ENCODE results near the gene MIS18A. TPM values are rescaled to one million over a fixed set of nuclear protein-coding genes. Genes with fewer than 3 reads are reported as not detected.

MIS18A gene
- total RNA-seq, 3 donors from 2014 or later (not counting 1 experiment from before 2014, with no cell fraction given), result 4.2 to 7.9 (median 5.2) TPM

DNA sequence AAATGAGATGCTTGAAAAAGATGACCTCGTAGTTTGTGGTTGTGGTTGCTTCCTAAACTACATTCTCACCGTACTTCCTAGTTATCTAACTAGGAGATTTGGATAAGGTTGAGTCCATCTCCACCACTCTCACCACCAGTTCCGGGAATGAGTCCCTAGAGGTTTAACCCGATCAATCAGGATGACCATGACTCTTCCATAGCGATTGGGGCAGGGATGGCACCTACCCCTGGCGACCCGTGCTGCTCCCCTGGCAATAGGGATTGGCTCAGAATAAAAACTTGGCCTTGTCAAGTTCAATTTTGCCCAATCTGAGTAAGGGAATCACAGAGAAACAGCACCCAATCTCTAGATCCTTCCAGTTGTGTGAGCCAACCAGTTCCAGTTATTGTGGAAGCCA is 2.7 kb upstream of the MIS18A start:
- intact Hi-C loops (cut with micrococcal nuclease), result no loop called here
- Histone ChIP-seq H3K36me3 (ENCODE audit: control insufficient read depth, insufficient read depth, low read length) (no peaks in the 10 kb centered on the region), H3K4me3 (ENCODE audit: low read length) (no peak overlapping the region), H3K4me1 (ENCODE audit: control insufficient read depth, insufficient read depth, low read length) (peaks cover 15% of the 10 kb centered on the region), H3K27me3 (ENCODE audit: control insufficient read depth, insufficient read depth, low read length) (no peaks in the 10 kb centered on the region), H3K27ac (ENCODE audit: low read length) (no peak overlapping the region), H3K9me3 (ENCODE audit: control insufficient read depth, insufficient read depth, low read length) (no peaks in the 10 kb centered on the region)
- ATAC-seq, result no peak
- Mint-ChIP-seq H3K27me3 (ENCODE audit: low read depth in 2 of 2) (no peaks in the 10 kb centered on the region), H3K36me3 (no peaks in the 10 kb centered on the region), H3K4me3 (no peak overlapping the region), H3K27ac (no peak overlapping the region), H3K9me3 (no peaks in the 10 kb centered on the region), H3K4me1 (peaks cover 21 to 28% of the 10 kb centered on the region in 2 donors)
- 98% methylated on average over 5 of the region's 7 CpGs for WGBS (ENCODE audit: insufficient coverage)
- TF ChIP-seq, protein P1, sequence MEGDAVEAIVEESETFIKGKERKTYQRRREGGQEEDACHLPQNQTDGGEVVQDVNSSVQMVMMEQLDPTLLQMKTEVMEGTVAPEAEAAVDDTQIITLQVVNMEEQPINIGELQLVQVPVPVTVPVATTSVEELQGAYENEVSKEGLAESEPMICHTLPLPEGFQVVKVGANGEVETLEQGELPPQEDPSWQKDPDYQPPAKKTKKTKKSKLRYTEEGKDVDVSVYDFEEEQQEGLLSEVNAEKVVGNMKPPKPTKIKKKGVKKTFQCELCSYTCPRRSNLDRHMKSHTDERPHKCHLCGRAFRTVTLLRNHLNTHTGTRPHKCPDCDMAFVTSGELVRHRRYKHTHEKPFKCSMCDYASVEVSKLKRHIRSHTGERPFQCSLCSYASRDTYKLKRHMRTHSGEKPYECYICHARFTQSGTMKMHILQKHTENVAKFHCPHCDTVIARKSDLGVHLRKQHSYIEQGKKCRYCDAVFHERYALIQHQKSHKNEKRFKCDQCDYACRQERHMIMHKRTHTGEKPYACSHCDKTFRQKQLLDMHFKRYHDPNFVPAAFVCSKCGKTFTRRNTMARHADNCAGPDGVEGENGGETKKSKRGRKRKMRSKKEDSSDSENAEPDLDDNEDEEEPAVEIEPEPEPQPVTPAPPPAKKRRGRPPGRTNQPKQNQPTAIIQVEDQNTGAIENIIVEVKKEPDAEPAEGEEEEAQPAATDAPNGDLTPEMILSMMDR (IDR thresholded peaks at IDR 0.05), result no peak
- DNase-seq, result no peak

DNA sequence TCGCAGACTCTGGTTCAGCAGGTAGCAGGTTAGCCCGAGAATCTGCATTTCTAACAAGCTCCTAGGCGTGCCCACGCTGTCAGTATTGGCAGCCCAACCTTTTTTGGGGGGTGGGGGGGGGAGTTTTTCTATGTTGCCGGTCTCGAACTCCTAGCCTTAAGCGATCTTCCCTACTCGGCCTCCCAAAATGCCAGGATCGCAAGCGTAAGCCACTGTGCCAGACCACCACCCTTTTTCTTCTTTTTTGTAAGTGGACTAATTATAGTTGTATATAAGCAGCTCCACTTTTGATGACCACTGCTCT is 480 bp upstream of the MIS18A start:
- no peaks in the 10 kb centered on the region for H3K9me3 ChIP-seq (ENCODE audit: control insufficient read depth, insufficient read depth, low read length)
- DNase-seq (no peak), ATAC-seq (no peak)
- 4% methylated on average over 4 of the region's 10 CpGs for WGBS (ENCODE audit: insufficient coverage)
- H3K4me3 ChIP-seq (ENCODE audit: low read length), result peak overlapping the region; percentile 66
- Mint-ChIP-seq H3K36me3 (no peaks in the 10 kb centered on the region), H3K4me1 (peaks cover 21 to 28% of the 10 kb centered on the region in 2 donors), H3K27ac (peak overlapping the region; percentile 93 to 96), H3K27me3 (ENCODE audit: low read depth in 2 of 2) (no peaks in the 10 kb centered on the region), H3K4me3 (peak overlapping the region; percentile 98), H3K9me3 (no peaks in the 10 kb centered on the region)
- intact Hi-C loops (cut with micrococcal nuclease), result loop anchor here (2.0 kb wide), 1 partner anchor 113 kb away; the partner anchor contains the start of gene URB1
- H3K36me3 ChIP-seq (ENCODE audit: control insufficient read depth, insufficient read depth, low read length), result no peaks in the 10 kb centered on the region
- peaks cover 15% of the 10 kb centered on the region for H3K4me1 ChIP-seq (ENCODE audit: control insufficient read depth, insufficient read depth, low read length)
- peak overlapping the region; percentile 38 for H3K27ac ChIP-seq (ENCODE audit: low read length)
- TF ChIP-seq, protein P1 (IDR thresholded peaks at IDR 0.05), result no peak
- H3K27me3 ChIP-seq (ENCODE audit: control insufficient read depth, insufficient read depth, low read length), result no peaks in the 10 kb centered on the region

DNA sequence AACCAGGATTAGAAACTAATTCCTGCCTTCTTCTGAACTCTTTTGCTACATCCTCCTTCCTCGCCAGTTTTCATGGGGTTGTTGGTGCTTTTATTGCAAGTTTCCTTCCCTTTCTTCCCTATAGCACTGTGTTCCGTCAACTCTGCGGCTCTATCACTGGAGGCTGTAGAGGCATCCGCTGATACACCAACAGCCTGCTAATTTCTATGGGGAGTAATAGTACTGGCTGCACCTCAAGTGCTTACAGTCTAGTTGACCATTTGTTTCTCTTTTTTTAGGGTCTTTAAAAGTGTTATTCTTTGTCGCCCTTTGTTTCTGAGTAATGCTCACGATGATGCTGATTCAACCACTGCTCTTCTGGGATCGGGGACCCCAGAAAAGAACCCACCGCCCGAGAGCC is 746 bp downstream of the MIS18A start:
- H3K4me1 ChIP-seq (ENCODE audit: control insufficient read depth, insufficient read depth, low read length), result peaks cover 15% of the 10 kb centered on the region
- ATAC-seq (no peak), DNase-seq (peak in 1 of 2 donors; percentile 14)
- Mint-ChIP-seq H3K27ac (peak overlapping the region; percentile 93 to 96), H3K9me3 (no peaks in the 10 kb centered on the region), H3K36me3 (no peaks in the 10 kb centered on the region), H3K27me3 (ENCODE audit: low read depth in 2 of 2) (no peaks in the 10 kb centered on the region), H3K4me1 (peaks cover 21 to 28% of the 10 kb centered on the region in 2 donors), H3K4me3 (peak overlapping the region; percentile 98)
- peaks cover 5% of the 10 kb centered on the region for H3K36me3 ChIP-seq (ENCODE audit: control insufficient read depth, insufficient read depth, low read length)
- TF ChIP-seq, protein P1 (IDR thresholded peaks at IDR 0.05), result no peak
- WGBS (ENCODE audit: insufficient coverage), result 0% methylated on average over 7 of the region's 9 CpGs
- no peak overlapping the region for H3K27ac ChIP-seq (ENCODE audit: low read length)
- intact Hi-C loops (cut with micrococcal nuclease), result loop anchor here (2.0 kb wide), 1 partner anchor 115 kb away; the partner anchor contains the start of gene URB1
- H3K4me3 ChIP-seq (ENCODE audit: low read length), result peak overlapping the region; percentile 66
- H3K9me3 ChIP-seq (ENCODE audit: control insufficient read depth, insufficient read depth, low read length), result no peaks in the 10 kb centered on the region
- H3K27me3 ChIP-seq (ENCODE audit: control insufficient read depth, insufficient read depth, low read length), result no peaks in the 10 kb centered on the region

DNA sequence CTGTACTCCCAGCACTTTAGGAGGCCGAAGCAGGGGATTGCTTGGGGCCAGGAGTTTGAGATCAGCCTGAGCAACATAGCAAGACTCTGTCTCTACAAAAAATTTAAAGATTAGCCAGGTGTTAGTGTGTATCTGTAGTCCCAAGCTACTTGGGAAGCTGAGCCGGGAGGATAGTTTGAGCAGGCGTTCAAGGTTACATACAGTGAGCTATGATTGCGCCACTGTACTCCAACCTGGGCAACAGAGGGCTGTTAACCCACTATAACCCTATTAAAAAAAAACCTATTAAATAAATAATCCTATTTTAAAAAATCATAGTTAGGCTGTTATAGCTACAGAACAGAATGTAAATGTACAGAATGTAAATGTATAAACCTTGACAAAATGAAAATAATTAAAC is 2.2 kb downstream of the MIS18A start:
- Mint-ChIP-seq H3K9me3 (no peaks in the 10 kb centered on the region), H3K36me3 (no peaks in the 10 kb centered on the region), H3K4me3 (no peak overlapping the region), H3K27ac (no peak overlapping the region), H3K27me3 (ENCODE audit: low read depth in 2 of 2) (no peaks in the 10 kb centered on the region), H3K4me1 (peaks cover 21 to 28% of the 10 kb centered on the region in 2 donors)
- no peak for DNase-seq
- WGBS (ENCODE audit: insufficient coverage), result 100% methylated on average over 2 of the region's 4 CpGs
- Histone ChIP-seq H3K4me3 (ENCODE audit: low read length) (no peak overlapping the region), H3K4me1 (ENCODE audit: control insufficient read depth, insufficient read depth, low read length) (peaks cover 15% of the 10 kb centered on the region), H3K27me3 (ENCODE audit: control insufficient read depth, insufficient read depth, low read length) (no peaks in the 10 kb centered on the region), H3K9me3 (ENCODE audit: control insufficient read depth, insufficient read depth, low read length) (no peaks in the 10 kb centered on the region), H3K36me3 (ENCODE audit: control insufficient read depth, insufficient read depth, low read length) (peaks cover 6% of the 10 kb centered on the region), H3K27ac (ENCODE audit: low read length) (no peak overlapping the region)
- intact Hi-C loops (cut with micrococcal nuclease), result no loop called here
- TF ChIP-seq, protein P1 (IDR thresholded peaks at IDR 0.05), result no peak
- ATAC-seq, result no peak

All from natural killer cell (primary cell).